Tibial nerve (tissue), 4 donors: Measurements from ENCODE around the gene CD300LF.

Experiments
- CTCF ChIP-seq, 5 experiments: fragments of 200-600 bp in 3 of 5; fragments of 450-650 bp in 2 of 5; sonication (generic) in 3 of 5; IDR thresholded peaks; one replicate each; pipeline ENCODE4 v1.5.1; 2016 to 2019; ENCODE audit warnings: antibody characterized with exemption in 5 of 5, mild to moderate bottlenecking in 3 of 5, moderate library complexity in 2 of 5
- EP300 ChIP-seq, 2 donors: sonication (generic); formaldehyde crosslinking; IDR thresholded peaks; one replicate each; pipeline ENCODE4 v1.6.1; 2017; ENCODE audit warnings: antibody characterized with exemption in 2 of 2, mild to moderate bottlenecking in 1 of 2
- POLR2A ChIP-seq, 2 donors: fragments of 450-650 bp; IDR thresholded peaks; one replicate each; pipeline ENCODE4 v1.6.1; 2017; ENCODE audit warnings: antibody characterized with exemption in 2 of 2, mild to moderate bottlenecking in 2 of 2, moderate library complexity in 2 of 2

DNA sequence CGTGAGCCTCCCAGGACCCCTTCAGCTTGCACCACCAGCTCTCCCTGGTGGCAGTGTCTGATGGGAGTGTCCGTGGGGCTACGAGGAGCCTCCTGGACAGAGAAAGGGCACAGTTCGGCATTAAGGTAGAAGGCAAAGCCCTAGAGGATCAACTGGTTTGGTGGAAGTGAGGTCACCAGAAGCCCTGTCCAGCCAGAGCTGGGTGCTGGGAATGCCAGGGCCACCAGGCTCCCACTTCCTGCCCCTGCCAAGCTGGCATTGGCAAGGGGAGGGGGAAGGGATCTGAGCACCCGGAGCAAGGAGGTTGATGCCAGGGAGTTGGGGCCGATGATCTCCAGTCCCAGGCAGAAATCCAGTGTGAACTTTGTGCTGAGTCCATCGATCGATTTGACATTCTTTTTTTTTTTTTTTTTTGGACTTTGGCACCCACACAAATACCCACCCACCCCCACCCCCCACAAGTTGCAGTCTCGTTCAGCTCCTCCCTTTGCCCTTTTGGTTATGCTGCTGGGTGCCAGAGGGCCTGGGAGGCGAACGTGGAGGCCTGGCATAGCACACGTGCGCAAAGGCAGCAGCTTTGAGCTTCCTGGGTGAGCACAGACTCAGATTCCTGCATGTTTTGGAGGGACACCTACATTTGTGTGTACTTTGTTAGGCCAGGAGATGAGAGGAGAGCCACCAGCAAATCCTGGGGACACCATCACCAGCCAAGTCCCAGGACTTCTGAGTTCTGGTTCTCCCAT lies 37.8 kb upstream of the CD300LF start:
- no peak for TF ChIP-seq CTCF (IDR thresholded peaks at IDR 0.05)
- peak in 1 of 2 donors; percentile 16 for TF ChIP-seq POLR2A (IDR thresholded peaks at IDR 0.05)
- peak in 1 of 2 donors; percentile 41 for TF ChIP-seq EP300 (IDR thresholded peaks at IDR 0.05)
